Keratinocyte (primary cell): Measurements from ENCODE around the gene MIEN1. TPM values are rescaled to one million over a fixed set of nuclear protein-coding genes. Genes with fewer than 3 reads are reported as not detected.

Source experiments
- DNase-seq: peaks from one replicate; pipeline ENCODE4 v3.0.0-alpha.2; 2011; ENCODE audit warnings: low read depth, missing footprints, low spot score
- FAIRE-seq: peaks from 2 replicates; lab custom pipeline; 2011; peaks lifted over from hg19 to GRCh38; lab: Jason Lieb, UNC
- H2AFZ ChIP-seq: 2 replicates; pipeline ENCODE4 v1.6.0; 2012; ENCODE audit warnings: low read length, control low read depth, inconsistent platforms; ENCODE audit not compliant: control insufficient read depth
- H3K27ac ChIP-seq: 2 replicates; pipeline ENCODE4 v1.5.1; 2011; ENCODE audit warnings: low read length; ENCODE audit not compliant: control insufficient read depth, insufficient read depth
- H3K27me3 ChIP-seq: 3 replicates; pipeline ENCODE4 v1.6.0; 2011; ENCODE audit warnings: low read length; ENCODE audit not compliant: control insufficient read depth, insufficient read depth; ENCODE audit errors: extremely low read depth
- H3K36me3 ChIP-seq, 2 experiments: 2 replicates in 1 of 2; 3 replicates in 1 of 2; pipeline ENCODE4 v1.5.1; 2011; ENCODE audit warnings: low read length in 2 of 2, mild to moderate bottlenecking in 1 of 2; ENCODE audit not compliant: control insufficient read depth in 2 of 2, insufficient read depth in 2 of 2; ENCODE audit errors: extremely low read depth in 1 of 2
- H3K4me1 ChIP-seq: 3 replicates; pipeline ENCODE4 v1.5.1; 2011; ENCODE audit warnings: low read length; ENCODE audit not compliant: control insufficient read depth, insufficient read depth; ENCODE audit errors: extremely low read depth
- H3K4me2 ChIP-seq: 3 replicates; pipeline ENCODE4 v1.6.0; 2011; ENCODE audit warnings: low read depth, low read length; ENCODE audit not compliant: control insufficient read depth, insufficient read depth; ENCODE audit errors: extremely low read depth
- H3K4me3 ChIP-seq, 3 experiments: fragments of 200-600 bp in 1 of 3; sonication (generic) in 1 of 3; 2 replicates in 2 of 3; 3 replicates in 1 of 3; pipeline ENCODE4 v1.5.1; 2011 to 2016; ENCODE audit warnings: low read length in 3 of 3, mild to moderate bottlenecking in 3 of 3, control low read depth in 2 of 3, inconsistent platforms in 1 of 3, low read depth in 1 of 3, mixed read lengths in 1 of 3, mixed run types in 1 of 3, moderate library complexity in 1 of 3; ENCODE audit not compliant: control insufficient read depth in 2 of 3, insufficient read depth in 2 of 3; ENCODE audit errors: extremely low read depth in 1 of 3
- H3K79me2 ChIP-seq: 2 replicates; pipeline ENCODE4 v1.6.0; 2012; ENCODE audit warnings: low read length; ENCODE audit not compliant: control insufficient read depth, insufficient read depth
- H3K9ac ChIP-seq: 3 replicates; pipeline ENCODE4 v1.6.0; 2011; ENCODE audit warnings: low read length; ENCODE audit not compliant: control insufficient read depth, insufficient read depth; ENCODE audit errors: extremely low read depth
- H3K9me1 ChIP-seq: 3 replicates; pipeline ENCODE4 v1.6.0; 2011; ENCODE audit warnings: low read length; ENCODE audit not compliant: control insufficient read depth, insufficient read depth; ENCODE audit errors: extremely low read depth
- H3K9me3 ChIP-seq: 2 replicates; pipeline ENCODE4 v1.5.1; 2012; ENCODE audit warnings: low read depth, low read length; ENCODE audit not compliant: control insufficient read depth
- H4K20me1 ChIP-seq: 3 replicates; pipeline ENCODE4 v1.6.0; 2011; ENCODE audit warnings: low read length; ENCODE audit not compliant: control insufficient read depth, insufficient read depth; ENCODE audit errors: extremely low read depth
- CTCF ChIP-seq, 3 experiments: IDR thresholded peaks in 1 of 3; conservative IDR thresholded peaks in 1 of 3; optimal IDR thresholded peaks in 1 of 3; 2 replicates in 2 of 3; 3 replicates in 1 of 3; pipeline versions ENCODE3 to v1.5.1; 2011; ENCODE audit warnings: low read length in 3 of 3, mild to moderate bottlenecking in 3 of 3, moderate library complexity in 2 of 3, control low read depth in 1 of 3, inconsistent platforms in 1 of 3; ENCODE audit not compliant: insufficient read depth in 2 of 3; ENCODE audit errors: extremely low read depth in 1 of 3
- EZH2 ChIP-seq: IDR thresholded peaks from one replicate; pipeline ENCODE4 v1.6.1; 2012; ENCODE audit warnings: inconsistent platforms, mild to moderate bottlenecking, low read length, moderate library complexity
- dilution Hi-C: fragments of 300-500 bp; cut with MboI; formaldehyde crosslinking; loops from one replicate; pipeline ENCODE4 v1.7.0; 2020; ENCODE audit warnings: low sequenced_read_pairs; ENCODE audit not compliant: extremely low pct_ligation_motif_present
- polyA plus RNA-seq, 5 experiments: library from polyadenylated mRNA; depleted of rRNA in 3 of 5; stranded (reverse) in 3 of 5; stranded (forward) in 1 of 5; unstranded in 1 of 5; fragments of >200 nt; gene quantifications; 1 replicate in 1 of 5; 2 replicates in 3 of 5; 3 replicates in 1 of 5; pipeline versions ENCODE4 v1.2.1 to v1.2.3, GENCODE V29; 2011 to 2012; ENCODE audit warnings: missing spikeins in 2 of 5, low read depth in 1 of 5, low replicate concordance in 1 of 5

MIEN1 gene
- polyA plus RNA-seq, 1 donor (not counting 4 experiments of a cell fraction or from before 2014, with no cell fraction given), result 38.4 TPM

GRCh38 chr17:39739885-39740356 is 9.6 kb upstream of the MIEN1 start:
- H2AFZ ChIP-seq, result peak overlapping the region; percentile 38
- H3K79me2 ChIP-seq, result no peaks in the 10 kb centered on the region
- no peak for FAIRE-seq
- no peaks in the 10 kb centered on the region for H3K27me3 ChIP-seq
- peaks cover 28% of the 10 kb centered on the region for H3K4me1 ChIP-seq
- H3K27ac ChIP-seq, result peak overlapping the region; percentile 96
- H4K20me1 ChIP-seq, result no peaks in the 10 kb centered on the region
- no peaks in the 10 kb centered on the region for H3K9me1 ChIP-seq
- dilution Hi-C loops, result no loop called here
- TF ChIP-seq CTCF (optimal IDR thresholded peaks at IDR 0.05 in 1 of 3, IDR thresholded peaks at IDR 0.05 in 1 of 3, conservative IDR thresholded peaks at IDR 0.05 in 1 of 3; ENCODE audit: extremely low read depth in 1 of 3, insufficient read depth in 2 of 3, low read length in 3 of 3) (no peak), EZH2 (no peak)
- peak overlapping the region; percentile 99 for H3K9ac ChIP-seq
- H3K9me3 ChIP-seq, result no peaks in the 10 kb centered on the region
- DNase-seq, result no peak
- peak overlapping the region; percentile 85 for H3K4me2 ChIP-seq
- peaks cover 17 to 22% of the 10 kb centered on the region in 2 experiments for H3K36me3 ChIP-seq
- H3K4me3 ChIP-seq, result peak overlapping the region; percentile 73 to 89 (median 84)

- FAIRE-seq, result peak; percentile 74
Measured at GRCh38 chr17:39738983-39739884, 8.9 kb upstream of the MIEN1 start.

More at GRCh38 chr17:39738983-39739884, 8.9 kb upstream of the MIEN1 start:
- H3K27me3 ChIP-seq, result no peaks in the 10 kb centered on the region
- no peaks in the 10 kb centered on the region for H3K9me1 ChIP-seq
- H3K36me3 ChIP-seq, result peaks cover 11 to 15% of the 10 kb centered on the region in 2 experiments
- H3K4me1 ChIP-seq, result peaks cover 28% of the 10 kb centered on the region
- dilution Hi-C loops, result no loop called here
- peak overlapping the region; percentile 99 for H3K9ac ChIP-seq
- peak overlapping the region; percentile 73 to 89 (median 84) for H3K4me3 ChIP-seq
- H3K9me3 ChIP-seq, result no peaks in the 10 kb centered on the region
- no peaks in the 10 kb centered on the region for H4K20me1 ChIP-seq
- H2AFZ ChIP-seq, result peak overlapping the region; percentile 38
- peak; percentile 57 for DNase-seq
- peak overlapping the region; percentile 96 for H3K27ac ChIP-seq
- H3K4me2 ChIP-seq, result peak overlapping the region; percentile 93
- H3K79me2 ChIP-seq, result no peaks in the 10 kb centered on the region
- TF ChIP-seq CTCF (optimal IDR thresholded peaks at IDR 0.05 in 1 of 3, IDR thresholded peaks at IDR 0.05 in 1 of 3, conservative IDR thresholded peaks at IDR 0.05 in 1 of 3; ENCODE audit: extremely low read depth in 1 of 3, insufficient read depth in 2 of 3, low read length in 3 of 3) (no peak), EZH2 (no peak)
